ENCODE results near the gene NEURL1B. TPM values are rescaled to one million over a fixed set of nuclear protein-coding genes. Genes with fewer than 3 reads are reported as not detected.
"Not testable (repeated sequence)": the region's sequence is repeated elsewhere in the genome, so short reads cannot be mapped to it uniquely, and the experiment has no call there.

Gene NEURL1B
- total RNA-seq, 1 donor from 2014 or later, result 4.4 TPM

GRCh38 chr5:172648755-172649154 lies 7.7 kb downstream of the NEURL1B start:
- DNase-seq (ENCODE audit: low read depth), result no peak
- no peak for TF ChIP-seq CTCF (conservative IDR thresholded peaks at IDR 0.05; ENCODE audit: low read depth, low read length)

GRCh38 chr5:172656496-172656895 lies 15.4 kb downstream of the NEURL1B start:
- not testable (repeated sequence) for H3K4me3 ChIP-seq (ENCODE audit: low read depth, low read length); DNase-seq (ENCODE audit: low read depth)

More at GRCh38 chr5:172648755-172649154, 7.7 kb downstream of the NEURL1B start:
- no peak overlapping the region for H3K4me3 ChIP-seq (ENCODE audit: low read depth, low read length)

- H3K4me3 ChIP-seq (ENCODE audit: low read depth, low read length); DNase-seq (ENCODE audit: low read depth): not testable (repeated sequence)
Observed at GRCh38 chr5:172657524-172658233, 16.6 kb downstream of the NEURL1B start.

- TF ChIP-seq CTCF (conservative IDR thresholded peaks at IDR 0.05; ENCODE audit: low read depth, low read length), result no peak
- no peak overlapping the region for H3K4me3 ChIP-seq (ENCODE audit: low read depth, low read length)
- no peak for DNase-seq (ENCODE audit: low read depth)
Observed at GRCh38 chr5:172658391-172658790, 17.3 kb downstream of the NEURL1B start.

GRCh38 chr5:172658961-172659501 lies 18.0 kb downstream of the NEURL1B start:
- TF ChIP-seq CTCF (conservative IDR thresholded peaks at IDR 0.05; ENCODE audit: low read depth, low read length), result no peak
- no peak for DNase-seq (ENCODE audit: low read depth)
- no peak overlapping the region for H3K4me3 ChIP-seq (ENCODE audit: low read depth, low read length)

- TF ChIP-seq CTCF (conservative IDR thresholded peaks at IDR 0.05; ENCODE audit: low read depth, low read length), result no peak
- DNase-seq (ENCODE audit: low read depth), result no peak
- H3K4me3 ChIP-seq (ENCODE audit: low read depth, low read length), result no peak overlapping the region
Observed at GRCh38 chr5:172659570-172659908, 18.5 kb downstream of the NEURL1B start.

- DNase-seq (ENCODE audit: low read depth), result no peak
- TF ChIP-seq CTCF (conservative IDR thresholded peaks at IDR 0.05; ENCODE audit: low read depth, low read length), result no peak
- H3K4me3 ChIP-seq (ENCODE audit: low read depth, low read length), result no peak overlapping the region
Observed at GRCh38 chr5:172659909-172660628, 19.0 kb downstream of the NEURL1B start.

GRCh38 chr5:172660974-172661373 lies 19.9 kb downstream of the NEURL1B start:
- TF ChIP-seq CTCF (conservative IDR thresholded peaks at IDR 0.05; ENCODE audit: low read depth, low read length), result no peak
- no peak for DNase-seq (ENCODE audit: low read depth)
- H3K4me3 ChIP-seq (ENCODE audit: low read depth, low read length), result no peak overlapping the region

Data from epithelial cell of proximal tubule (primary cell).